ENCODE results near the gene HOXA3.

- TF ChIP-seq, protein P1, sequence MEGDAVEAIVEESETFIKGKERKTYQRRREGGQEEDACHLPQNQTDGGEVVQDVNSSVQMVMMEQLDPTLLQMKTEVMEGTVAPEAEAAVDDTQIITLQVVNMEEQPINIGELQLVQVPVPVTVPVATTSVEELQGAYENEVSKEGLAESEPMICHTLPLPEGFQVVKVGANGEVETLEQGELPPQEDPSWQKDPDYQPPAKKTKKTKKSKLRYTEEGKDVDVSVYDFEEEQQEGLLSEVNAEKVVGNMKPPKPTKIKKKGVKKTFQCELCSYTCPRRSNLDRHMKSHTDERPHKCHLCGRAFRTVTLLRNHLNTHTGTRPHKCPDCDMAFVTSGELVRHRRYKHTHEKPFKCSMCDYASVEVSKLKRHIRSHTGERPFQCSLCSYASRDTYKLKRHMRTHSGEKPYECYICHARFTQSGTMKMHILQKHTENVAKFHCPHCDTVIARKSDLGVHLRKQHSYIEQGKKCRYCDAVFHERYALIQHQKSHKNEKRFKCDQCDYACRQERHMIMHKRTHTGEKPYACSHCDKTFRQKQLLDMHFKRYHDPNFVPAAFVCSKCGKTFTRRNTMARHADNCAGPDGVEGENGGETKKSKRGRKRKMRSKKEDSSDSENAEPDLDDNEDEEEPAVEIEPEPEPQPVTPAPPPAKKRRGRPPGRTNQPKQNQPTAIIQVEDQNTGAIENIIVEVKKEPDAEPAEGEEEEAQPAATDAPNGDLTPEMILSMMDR (conservative IDR thresholded peaks at IDR 0.05 in 1 of 2, IDR thresholded peaks at IDR 0.05 in 1 of 2; ENCODE audit: low read depth in 1 of 2, low read length in 2 of 2) = no peak
- peak; percentile 80 for TF ChIP-seq EZH2 (IDR thresholded peaks at IDR 0.05; ENCODE audit: low read length, missing control alignments)
Measured at GRCh38 chr7:27173956-27174873, 21.8 kb upstream of the HOXA3 start, which contains the start of gene HOXA10.

Measured in fibroblast of lung (primary cell).